ENCODE data around the gene GHRH. TPM values are rescaled to one million over a fixed set of nuclear protein-coding genes. Genes with fewer than 3 reads are reported as not detected.

Gene GHRH
- total RNA-seq, 1 experiment from 2014 or later: 0.74 TPM

DNA sequence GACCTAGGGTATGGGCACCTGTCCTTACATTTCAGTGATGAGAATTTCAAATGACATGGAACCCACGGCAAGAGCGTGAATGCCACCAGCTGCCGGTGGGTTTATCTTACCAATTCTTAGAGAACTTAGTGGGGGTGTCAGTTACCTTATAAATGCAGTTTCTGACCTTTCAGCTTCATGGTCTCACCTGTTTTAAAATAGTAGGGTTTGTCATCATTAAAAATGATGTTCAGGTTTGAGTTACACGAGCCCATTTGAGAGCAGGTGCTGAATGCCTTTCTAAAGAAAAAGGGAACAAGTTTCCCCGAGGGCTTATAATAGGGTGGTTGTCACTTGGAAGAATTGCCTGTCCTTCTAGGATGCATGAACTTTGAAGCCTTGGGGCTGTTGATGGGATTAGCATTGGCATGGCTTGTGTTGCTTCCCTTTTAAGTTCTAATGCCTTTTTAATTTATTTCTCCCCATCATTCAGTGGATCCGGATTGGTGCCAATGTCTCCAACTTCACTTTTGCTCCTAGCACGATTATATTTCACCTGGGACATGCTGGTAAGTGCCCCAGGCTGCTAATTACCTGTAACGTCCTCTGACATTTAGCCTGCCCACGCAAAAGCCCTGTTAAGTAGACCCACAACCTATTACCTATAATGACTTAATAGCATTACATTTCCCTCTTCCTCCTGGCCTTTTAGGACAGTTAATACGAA is 27.9 kb downstream of the GHRH start (continued):
- TF ChIP-seq, protein P1, sequence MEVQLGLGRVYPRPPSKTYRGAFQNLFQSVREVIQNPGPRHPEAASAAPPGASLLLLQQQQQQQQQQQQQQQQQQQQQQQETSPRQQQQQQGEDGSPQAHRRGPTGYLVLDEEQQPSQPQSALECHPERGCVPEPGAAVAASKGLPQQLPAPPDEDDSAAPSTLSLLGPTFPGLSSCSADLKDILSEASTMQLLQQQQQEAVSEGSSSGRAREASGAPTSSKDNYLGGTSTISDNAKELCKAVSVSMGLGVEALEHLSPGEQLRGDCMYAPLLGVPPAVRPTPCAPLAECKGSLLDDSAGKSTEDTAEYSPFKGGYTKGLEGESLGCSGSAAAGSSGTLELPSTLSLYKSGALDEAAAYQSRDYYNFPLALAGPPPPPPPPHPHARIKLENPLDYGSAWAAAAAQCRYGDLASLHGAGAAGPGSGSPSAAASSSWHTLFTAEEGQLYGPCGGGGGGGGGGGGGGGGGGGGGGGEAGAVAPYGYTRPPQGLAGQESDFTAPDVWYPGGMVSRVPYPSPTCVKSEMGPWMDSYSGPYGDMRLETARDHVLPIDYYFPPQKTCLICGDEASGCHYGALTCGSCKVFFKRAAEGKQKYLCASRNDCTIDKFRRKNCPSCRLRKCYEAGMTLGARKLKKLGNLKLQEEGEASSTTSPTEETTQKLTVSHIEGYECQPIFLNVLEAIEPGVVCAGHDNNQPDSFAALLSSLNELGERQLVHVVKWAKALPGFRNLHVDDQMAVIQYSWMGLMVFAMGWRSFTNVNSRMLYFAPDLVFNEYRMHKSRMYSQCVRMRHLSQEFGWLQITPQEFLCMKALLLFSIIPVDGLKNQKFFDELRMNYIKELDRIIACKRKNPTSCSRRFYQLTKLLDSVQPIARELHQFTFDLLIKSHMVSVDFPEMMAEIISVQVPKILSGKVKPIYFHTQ (CRISPR knock-in tag; IDR thresholded peaks at IDR 0.05): no peak
- TF ChIP-seq RELA (CRISPR knock-in tag; IDR thresholded peaks at IDR 0.05; ENCODE audit: borderline replicate concordance) (no peak), TEAD4 (CRISPR knock-in tag; IDR thresholded peaks at IDR 0.05) (no peak)
- TF ChIP-seq, protein P2, sequence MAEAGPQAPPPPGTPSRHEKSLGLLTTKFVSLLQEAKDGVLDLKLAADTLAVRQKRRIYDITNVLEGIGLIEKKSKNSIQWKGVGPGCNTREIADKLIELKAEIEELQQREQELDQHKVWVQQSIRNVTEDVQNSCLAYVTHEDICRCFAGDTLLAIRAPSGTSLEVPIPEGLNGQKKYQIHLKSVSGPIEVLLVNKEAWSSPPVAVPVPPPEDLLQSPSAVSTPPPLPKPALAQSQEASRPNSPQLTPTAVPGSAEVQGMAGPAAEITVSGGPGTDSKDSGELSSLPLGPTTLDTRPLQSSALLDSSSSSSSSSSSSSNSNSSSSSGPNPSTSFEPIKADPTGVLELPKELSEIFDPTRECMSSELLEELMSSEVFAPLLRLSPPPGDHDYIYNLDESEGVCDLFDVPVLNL (CRISPR knock-in tag; IDR thresholded peaks at IDR 0.05; ENCODE audit: borderline replicate concordance, low read depth): no peak

DNA sequence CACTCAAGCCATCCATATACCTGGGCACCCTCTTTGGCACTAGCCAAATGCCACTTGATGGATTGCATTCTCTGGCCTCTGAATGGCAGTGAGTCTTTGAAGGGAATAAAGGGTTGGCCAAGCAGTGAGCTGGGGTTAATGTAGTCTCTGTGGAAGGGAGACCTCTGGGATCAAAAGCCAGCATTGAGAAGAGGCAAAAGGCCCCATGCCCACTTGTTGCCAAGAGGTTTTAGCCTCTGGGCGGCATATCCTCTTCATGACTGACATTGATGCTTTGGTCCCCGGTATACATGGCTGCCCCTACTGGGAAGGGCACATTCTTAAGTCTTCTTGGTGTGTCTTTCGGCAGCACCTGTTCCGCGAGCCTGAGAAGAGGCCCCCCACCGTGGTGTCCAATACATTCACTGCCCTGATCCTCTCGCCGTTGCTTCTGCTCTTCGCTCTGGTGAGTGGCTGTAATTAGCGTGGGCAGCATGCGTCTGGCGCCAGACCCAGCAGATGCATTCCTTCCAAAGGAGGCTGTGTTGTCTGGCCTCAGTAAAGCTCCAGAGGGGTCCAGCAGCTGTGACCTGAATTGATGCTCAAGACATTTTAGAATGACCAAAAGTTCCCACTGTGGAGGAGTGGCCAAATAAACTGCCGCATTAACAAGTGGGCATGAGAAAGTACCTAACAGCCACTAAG is 29.5 kb downstream of the GHRH start:
- no peak for DNase-seq (ENCODE audit: low spot score)
- Mint-ChIP-seq H3K4me3 (no peak overlapping the region), H3K4me1 (peaks cover 44% of the 10 kb centered on the region), H3K27ac (peak overlapping the region; percentile 88), H3K27me3 (ENCODE audit: low read depth) (no peaks in the 10 kb centered on the region), H3K36me3 (peaks cover 86% of the 10 kb centered on the region), H3K9me3 (no peaks in the 10 kb centered on the region)
- ChIA-PET POLR2A (no interaction called here), CTCF (no interaction called here)
- ATAC-seq: no peak
- TF ChIP-seq, protein P3, sequence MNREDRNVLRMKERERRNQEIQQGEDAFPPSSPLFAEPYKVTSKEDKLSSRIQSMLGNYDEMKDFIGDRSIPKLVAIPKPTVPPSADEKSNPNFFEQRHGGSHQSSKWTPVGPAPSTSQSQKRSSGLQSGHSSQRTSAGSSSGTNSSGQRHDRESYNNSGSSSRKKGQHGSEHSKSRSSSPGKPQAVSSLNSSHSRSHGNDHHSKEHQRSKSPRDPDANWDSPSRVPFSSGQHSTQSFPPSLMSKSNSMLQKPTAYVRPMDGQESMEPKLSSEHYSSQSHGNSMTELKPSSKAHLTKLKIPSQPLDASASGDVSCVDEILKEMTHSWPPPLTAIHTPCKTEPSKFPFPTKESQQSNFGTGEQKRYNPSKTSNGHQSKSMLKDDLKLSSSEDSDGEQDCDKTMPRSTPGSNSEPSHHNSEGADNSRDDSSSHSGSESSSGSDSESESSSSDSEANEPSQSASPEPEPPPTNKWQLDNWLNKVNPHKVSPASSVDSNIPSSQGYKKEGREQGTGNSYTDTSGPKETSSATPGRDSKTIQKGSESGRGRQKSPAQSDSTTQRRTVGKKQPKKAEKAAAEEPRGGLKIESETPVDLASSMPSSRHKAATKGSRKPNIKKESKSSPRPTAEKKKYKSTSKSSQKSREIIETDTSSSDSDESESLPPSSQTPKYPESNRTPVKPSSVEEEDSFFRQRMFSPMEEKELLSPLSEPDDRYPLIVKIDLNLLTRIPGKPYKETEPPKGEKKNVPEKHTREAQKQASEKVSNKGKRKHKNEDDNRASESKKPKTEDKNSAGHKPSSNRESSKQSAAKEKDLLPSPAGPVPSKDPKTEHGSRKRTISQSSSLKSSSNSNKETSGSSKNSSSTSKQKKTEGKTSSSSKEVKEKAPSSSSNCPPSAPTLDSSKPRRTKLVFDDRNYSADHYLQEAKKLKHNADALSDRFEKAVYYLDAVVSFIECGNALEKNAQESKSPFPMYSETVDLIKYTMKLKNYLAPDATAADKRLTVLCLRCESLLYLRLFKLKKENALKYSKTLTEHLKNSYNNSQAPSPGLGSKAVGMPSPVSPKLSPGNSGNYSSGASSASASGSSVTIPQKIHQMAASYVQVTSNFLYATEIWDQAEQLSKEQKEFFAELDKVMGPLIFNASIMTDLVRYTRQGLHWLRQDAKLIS (CRISPR knock-in tag; IDR thresholded peaks at IDR 0.05; ENCODE audit: borderline replicate concordance): no peak
- TF ChIP-seq FOXJ3 (CRISPR knock-in tag; IDR thresholded peaks at IDR 0.05; ENCODE audit: borderline replicate concordance): no peak
- TF ChIP-seq SOX15 (CRISPR knock-in tag; IDR thresholded peaks at IDR 0.05): no peak
- TF ChIP-seq, protein P4, sequence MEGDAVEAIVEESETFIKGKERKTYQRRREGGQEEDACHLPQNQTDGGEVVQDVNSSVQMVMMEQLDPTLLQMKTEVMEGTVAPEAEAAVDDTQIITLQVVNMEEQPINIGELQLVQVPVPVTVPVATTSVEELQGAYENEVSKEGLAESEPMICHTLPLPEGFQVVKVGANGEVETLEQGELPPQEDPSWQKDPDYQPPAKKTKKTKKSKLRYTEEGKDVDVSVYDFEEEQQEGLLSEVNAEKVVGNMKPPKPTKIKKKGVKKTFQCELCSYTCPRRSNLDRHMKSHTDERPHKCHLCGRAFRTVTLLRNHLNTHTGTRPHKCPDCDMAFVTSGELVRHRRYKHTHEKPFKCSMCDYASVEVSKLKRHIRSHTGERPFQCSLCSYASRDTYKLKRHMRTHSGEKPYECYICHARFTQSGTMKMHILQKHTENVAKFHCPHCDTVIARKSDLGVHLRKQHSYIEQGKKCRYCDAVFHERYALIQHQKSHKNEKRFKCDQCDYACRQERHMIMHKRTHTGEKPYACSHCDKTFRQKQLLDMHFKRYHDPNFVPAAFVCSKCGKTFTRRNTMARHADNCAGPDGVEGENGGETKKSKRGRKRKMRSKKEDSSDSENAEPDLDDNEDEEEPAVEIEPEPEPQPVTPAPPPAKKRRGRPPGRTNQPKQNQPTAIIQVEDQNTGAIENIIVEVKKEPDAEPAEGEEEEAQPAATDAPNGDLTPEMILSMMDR (IDR thresholded peaks at IDR 0.05): no peak
- TF ChIP-seq ELF4 (CRISPR knock-in tag; IDR thresholded peaks at IDR 0.05; ENCODE audit: low read depth): no peak
- TF ChIP-seq CREB1 (CRISPR knock-in tag; IDR thresholded peaks at IDR 0.05): no peak
- no peak for TF ChIP-seq GRHL2 (CRISPR knock-in tag; IDR thresholded peaks at IDR 0.05; ENCODE audit: insufficient replicate concordance, severe bottlenecking)
- TF ChIP-seq, protein P5, sequence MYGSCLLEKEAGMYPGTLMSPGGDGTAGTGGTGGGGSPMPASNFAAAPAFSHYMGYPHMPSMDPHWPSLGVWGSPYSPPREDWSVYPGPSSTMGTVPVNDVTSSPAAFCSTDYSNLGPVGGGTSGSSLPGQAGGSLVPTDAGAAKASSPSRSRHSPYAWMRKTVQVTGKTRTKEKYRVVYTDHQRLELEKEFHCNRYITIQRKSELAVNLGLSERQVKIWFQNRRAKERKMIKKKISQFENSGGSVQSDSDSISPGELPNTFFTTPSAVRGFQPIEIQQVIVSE (CRISPR knock-in tag; IDR thresholded peaks at IDR 0.05; ENCODE audit: borderline replicate concordance): no peak
- TF ChIP-seq MXD4 (CRISPR knock-in tag; IDR thresholded peaks at IDR 0.05; ENCODE audit: borderline replicate concordance): no peak
- TF ChIP-seq, protein P6, sequence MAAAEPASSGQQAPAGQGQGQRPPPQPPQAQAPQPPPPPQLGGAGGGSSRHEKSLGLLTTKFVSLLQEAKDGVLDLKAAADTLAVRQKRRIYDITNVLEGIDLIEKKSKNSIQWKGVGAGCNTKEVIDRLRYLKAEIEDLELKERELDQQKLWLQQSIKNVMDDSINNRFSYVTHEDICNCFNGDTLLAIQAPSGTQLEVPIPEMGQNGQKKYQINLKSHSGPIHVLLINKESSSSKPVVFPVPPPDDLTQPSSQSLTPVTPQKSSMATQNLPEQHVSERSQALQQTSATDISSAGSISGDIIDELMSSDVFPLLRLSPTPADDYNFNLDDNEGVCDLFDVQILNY (CRISPR knock-in tag; IDR thresholded peaks at IDR 0.05): no peak
- TF ChIP-seq, protein P7, sequence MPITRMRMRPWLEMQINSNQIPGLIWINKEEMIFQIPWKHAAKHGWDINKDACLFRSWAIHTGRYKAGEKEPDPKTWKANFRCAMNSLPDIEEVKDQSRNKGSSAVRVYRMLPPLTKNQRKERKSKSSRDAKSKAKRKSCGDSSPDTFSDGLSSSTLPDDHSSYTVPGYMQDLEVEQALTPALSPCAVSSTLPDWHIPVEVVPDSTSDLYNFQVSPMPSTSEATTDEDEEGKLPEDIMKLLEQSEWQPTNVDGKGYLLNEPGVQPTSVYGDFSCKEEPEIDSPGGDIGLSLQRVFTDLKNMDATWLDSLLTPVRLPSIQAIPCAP (CRISPR knock-in tag; IDR thresholded peaks at IDR 0.05): no peak
- TF ChIP-seq, protein P8, sequence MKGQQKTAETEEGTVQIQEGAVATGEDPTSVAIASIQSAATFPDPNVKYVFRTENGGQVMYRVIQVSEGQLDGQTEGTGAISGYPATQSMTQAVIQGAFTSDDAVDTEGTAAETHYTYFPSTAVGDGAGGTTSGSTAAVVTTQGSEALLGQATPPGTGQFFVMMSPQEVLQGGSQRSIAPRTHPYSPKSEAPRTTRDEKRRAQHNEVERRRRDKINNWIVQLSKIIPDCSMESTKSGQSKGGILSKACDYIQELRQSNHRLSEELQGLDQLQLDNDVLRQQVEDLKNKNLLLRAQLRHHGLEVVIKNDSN (CRISPR knock-in tag; IDR thresholded peaks at IDR 0.05): no peak
- TF ChIP-seq ZNF396 (CRISPR knock-in tag; IDR thresholded peaks at IDR 0.05; ENCODE audit: borderline replicate concordance): no peak
- TF ChIP-seq, protein P9, sequence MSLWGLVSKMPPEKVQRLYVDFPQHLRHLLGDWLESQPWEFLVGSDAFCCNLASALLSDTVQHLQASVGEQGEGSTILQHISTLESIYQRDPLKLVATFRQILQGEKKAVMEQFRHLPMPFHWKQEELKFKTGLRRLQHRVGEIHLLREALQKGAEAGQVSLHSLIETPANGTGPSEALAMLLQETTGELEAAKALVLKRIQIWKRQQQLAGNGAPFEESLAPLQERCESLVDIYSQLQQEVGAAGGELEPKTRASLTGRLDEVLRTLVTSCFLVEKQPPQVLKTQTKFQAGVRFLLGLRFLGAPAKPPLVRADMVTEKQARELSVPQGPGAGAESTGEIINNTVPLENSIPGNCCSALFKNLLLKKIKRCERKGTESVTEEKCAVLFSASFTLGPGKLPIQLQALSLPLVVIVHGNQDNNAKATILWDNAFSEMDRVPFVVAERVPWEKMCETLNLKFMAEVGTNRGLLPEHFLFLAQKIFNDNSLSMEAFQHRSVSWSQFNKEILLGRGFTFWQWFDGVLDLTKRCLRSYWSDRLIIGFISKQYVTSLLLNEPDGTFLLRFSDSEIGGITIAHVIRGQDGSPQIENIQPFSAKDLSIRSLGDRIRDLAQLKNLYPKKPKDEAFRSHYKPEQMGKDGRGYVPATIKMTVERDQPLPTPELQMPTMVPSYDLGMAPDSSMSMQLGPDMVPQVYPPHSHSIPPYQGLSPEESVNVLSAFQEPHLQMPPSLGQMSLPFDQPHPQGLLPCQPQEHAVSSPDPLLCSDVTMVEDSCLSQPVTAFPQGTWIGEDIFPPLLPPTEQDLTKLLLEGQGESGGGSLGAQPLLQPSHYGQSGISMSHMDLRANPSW (CRISPR knock-in tag; conservative IDR thresholded peaks at IDR 0.05; ENCODE audit: low read depth): no peak
